ENCODE data around the gene ATP2A2.

Gene ATP2A2

GRCh38 chr12:110345963-110346362 is 64.9 kb downstream of the ATP2A2 start:
- DNase-seq (ENCODE audit: low spot score), result no peak
- no peak for TF ChIP-seq CTCF (conservative IDR thresholded peaks at IDR 0.05; ENCODE audit: low read depth)
- CTCF ChIA-PET, result interaction anchor here (0.6 to 0.9 kb wide), 2 partner anchors 25 to 65 kb away, joined by 3 to 4 read pairs; partner anchors contain the start of gene ATP2A2
- peak overlapping the region; percentile 62 for H3K27ac ChIP-seq
- POLR2A ChIA-PET (ENCODE audit: low non-redundant PET), result interaction anchor here (0.5 kb wide), 1 partner anchor 246 kb away, joined by 5 read pairs; no protein-coding TSS in a partner anchor

DNA sequence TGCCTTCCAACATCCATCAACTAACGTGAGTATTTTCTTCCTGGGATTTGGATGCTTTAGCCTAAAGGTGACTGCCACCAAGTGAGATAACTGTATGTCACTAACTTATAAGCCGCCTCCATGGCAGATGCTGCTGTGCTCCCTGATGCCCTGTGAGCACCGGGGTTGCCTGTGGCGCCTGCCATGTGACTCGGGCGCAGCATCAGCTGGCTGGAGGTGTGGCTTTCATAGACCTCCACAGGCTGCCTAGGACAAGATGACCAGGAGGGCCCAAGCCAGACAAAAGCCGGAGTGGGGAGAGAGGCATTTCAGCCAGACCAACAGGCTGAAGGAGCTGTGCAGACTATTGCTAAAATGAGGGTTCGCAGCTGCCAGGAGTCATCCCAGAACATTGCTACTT is 66.7 kb downstream of the ATP2A2 start:
- H3K27ac ChIP-seq, result no peak overlapping the region
- ChIA-PET POLR2A (ENCODE audit: low non-redundant PET) (no interaction called here), CTCF (no interaction called here)
- no peak for DNase-seq (ENCODE audit: low spot score)
- TF ChIP-seq CTCF (conservative IDR thresholded peaks at IDR 0.05; ENCODE audit: low read depth), result no peak

- no peak for TF ChIP-seq CTCF (conservative IDR thresholded peaks at IDR 0.05; ENCODE audit: low read depth)
- peak overlapping the region; percentile 39 for H3K27ac ChIP-seq
- ChIA-PET CTCF (no interaction called here), POLR2A (ENCODE audit: low non-redundant PET) (interaction anchor here (0.6 kb wide), 1 partner anchor 11 kb away, joined by 4 read pairs; no protein-coding TSS in a partner anchor)
- DNase-seq (ENCODE audit: low spot score), result no peak
These were observed 67.5 kb downstream of the ATP2A2 start for GRCh38 chr12:110348431-110349059.

DNA sequence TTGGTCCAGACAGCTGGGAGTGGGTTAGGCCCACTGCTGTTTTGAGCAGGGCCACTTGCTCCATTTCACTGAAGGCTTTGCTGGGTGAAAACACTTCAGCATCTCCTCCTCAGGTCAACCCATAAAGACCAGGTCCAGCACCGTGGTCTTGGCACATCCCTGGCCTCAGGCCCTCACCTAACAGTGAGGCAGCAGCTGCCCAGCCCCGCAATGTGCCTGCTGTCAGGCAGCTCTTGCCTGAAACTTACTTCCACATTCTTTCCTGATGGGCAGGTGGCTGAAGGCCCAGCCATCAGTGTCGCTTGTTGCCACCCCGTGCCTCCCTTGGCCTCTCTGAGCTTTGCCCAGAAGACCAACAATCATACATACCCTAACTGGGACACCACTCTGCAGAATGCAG is 68.0 kb downstream of the ATP2A2 start:
- no peak for DNase-seq (ENCODE audit: low spot score)
- no peak for TF ChIP-seq CTCF (conservative IDR thresholded peaks at IDR 0.05; ENCODE audit: low read depth)
- ChIA-PET CTCF (no interaction called here), POLR2A (ENCODE audit: low non-redundant PET) (interaction anchor here (0.6 kb wide), 1 partner anchor 1163 kb away, joined by 8 read pairs; no protein-coding TSS in a partner anchor)
- H3K27ac ChIP-seq, result peak overlapping the region; percentile 39

GRCh38 chr12:110349514-110350151 is 68.6 kb downstream of the ATP2A2 start:
- peak overlapping the region; percentile 39 for H3K27ac ChIP-seq
- CTCF ChIA-PET, result no interaction called here
- POLR2A ChIA-PET (ENCODE audit: low non-redundant PET), result interaction anchor here (0.6 kb wide), 1 partner anchor 1162 kb away, joined by 8 read pairs; no protein-coding TSS in a partner anchor
- DNase-seq (ENCODE audit: low spot score), result no peak
- TF ChIP-seq CTCF (conservative IDR thresholded peaks at IDR 0.05; ENCODE audit: low read depth), result no peak

GRCh38 chr12:110351119-110351518 is 70.1 kb downstream of the ATP2A2 start:
- TF ChIP-seq CTCF (conservative IDR thresholded peaks at IDR 0.05; ENCODE audit: low read depth), result no peak
- CTCF ChIA-PET, result no interaction called here
- no peak for DNase-seq (ENCODE audit: low spot score)
- H3K27ac ChIP-seq, result no peak overlapping the region
- POLR2A ChIA-PET (ENCODE audit: low non-redundant PET), result no interaction called here

Measured in RWPE1 (cell line).